MG63 (cell line): Measurements from ENCODE around the gene ZNF724. TPM values are rescaled to one million over a fixed set of nuclear protein-coding genes. Genes with fewer than 3 reads are reported as not detected.
"Not testable (repeated sequence)": the region's sequence is repeated elsewhere in the genome, so short reads cannot be mapped to it uniquely, and the experiment has no call there.

Source experiments
- DNase-seq: peaks from one replicate; pipeline ENCODE4 v3.0.0-alpha.2; 2020
- H3K27me3 ChIP-seq: fragments of 250-450 bp; sonication (Bioruptor Pico); 2 replicates; pipeline ENCODE4 v1.5.1; 2020; ENCODE audit warnings: mild to moderate bottlenecking, moderate library complexity
- H3K36me3 ChIP-seq: fragments of 250-450 bp; sonication (Bioruptor Pico); 2 replicates; pipeline ENCODE4 v1.5.1; 2020; ENCODE audit warnings: mild to moderate bottlenecking, moderate library complexity
- H3K4me3 ChIP-seq: fragments of 250-450 bp; sonication (Bioruptor Pico); 2 replicates; pipeline ENCODE4 v1.5.1; 2020; ENCODE audit warnings: mild to moderate bottlenecking, moderate library complexity
- H3K9me3 ChIP-seq: fragments of 250-450 bp; sonication (Bioruptor Pico); 2 replicates; pipeline ENCODE4 v1.5.1; 2020; ENCODE audit warnings: mild to moderate bottlenecking, moderate library complexity
- total RNA-seq: library from RNA; depleted of rRNA; stranded (reverse); fragments of >200 nt; shearing (Covaris generic); gene quantifications from 2 replicates; pipeline ENCODE4 v1.2.3, GENCODE V29; 2014; ENCODE audit warnings: low replicate concordance; rRNA removed

ZNF724 gene
- 0.82 and 0.84 TPM in 2 replicates for total RNA-seq

DNA sequence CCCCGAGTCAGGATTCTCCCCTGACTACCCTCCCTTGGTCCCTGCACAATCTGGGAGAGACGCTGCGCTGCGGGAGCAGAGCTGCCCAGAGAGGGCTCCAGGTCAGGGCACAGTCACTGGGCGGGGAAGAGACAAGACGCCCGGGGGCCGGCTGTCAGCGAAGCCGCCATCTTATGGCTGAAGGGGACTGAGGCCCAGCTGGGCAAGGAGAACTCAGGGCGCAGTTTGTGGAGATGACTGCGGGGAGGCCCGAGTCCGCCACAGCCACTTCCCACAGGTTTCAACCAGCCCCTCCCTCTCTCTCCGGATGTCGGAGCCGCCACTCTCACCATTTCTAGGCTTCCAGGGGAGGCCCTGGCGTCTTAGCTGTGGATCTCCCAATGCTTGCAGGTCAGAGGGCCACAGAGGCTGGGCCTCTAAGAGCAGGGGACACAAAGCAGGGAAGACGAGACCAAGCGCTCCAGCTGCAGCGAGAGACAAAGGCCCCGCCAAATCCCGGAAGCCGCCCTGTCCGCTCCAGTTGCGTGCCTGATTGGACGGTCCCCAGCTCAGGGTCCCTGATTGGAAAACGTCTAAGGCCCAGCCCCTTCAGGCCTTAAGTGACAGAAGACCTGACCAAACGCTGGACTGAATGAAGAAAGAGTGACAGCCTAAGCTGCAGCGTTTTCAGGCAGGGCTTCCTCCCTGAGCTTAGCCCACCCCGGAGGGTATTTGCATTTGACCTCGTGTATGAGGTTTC is at the start of gene ZNF724:
Gene ZNF724 (minus strand): TSS at position 484 of the 739 bp plus-strand sequence. CDS start 152 bp downstream, at position 332.
- peak; percentile 92 for DNase-seq
- Histone ChIP-seq H3K27me3 (no peaks in the 10 kb centered on the region), H3K9me3 (no peaks in the 10 kb centered on the region), H3K4me3 (peak within 1 kb of the TSS; percentile 69), H3K36me3 (peaks cover 10% of the 10 kb centered on the region; the same call in 1 of the 2 replicates)

DNA sequence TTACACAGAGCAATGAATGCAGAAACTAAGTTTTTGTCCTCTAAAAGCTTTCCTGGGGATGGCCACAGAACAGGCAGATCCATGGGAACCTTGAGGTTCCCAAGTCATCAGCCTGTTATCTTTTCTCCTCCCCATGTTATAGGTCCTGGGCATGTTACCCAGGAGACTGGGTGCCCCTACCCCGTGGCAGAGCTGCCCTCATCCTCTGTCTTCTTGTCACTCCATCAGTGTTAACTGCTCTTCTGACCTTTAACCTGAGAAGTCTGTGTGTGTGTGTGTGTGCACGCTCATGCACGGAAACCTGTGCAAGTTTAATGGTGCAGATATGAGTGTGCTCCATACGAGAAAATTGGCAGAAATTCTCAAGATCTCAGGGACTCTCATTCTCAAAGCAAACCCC is 43.9 kb upstream of the ZNF724 start:
- no peaks in the 10 kb centered on the region for H3K36me3 ChIP-seq
- H3K27me3 ChIP-seq, result no peaks in the 10 kb centered on the region
- no peak for DNase-seq
- no peak overlapping the region for H3K4me3 ChIP-seq
- no peaks in the 10 kb centered on the region for H3K9me3 ChIP-seq

GRCh38 chr19:23289966-23290365 is 39.8 kb upstream of the ZNF724 start:
- H3K27me3 ChIP-seq, H3K4me3 ChIP-seq, DNase-seq, H3K36me3 ChIP-seq, H3K9me3 ChIP-seq: not testable (repeated sequence)

DNA sequence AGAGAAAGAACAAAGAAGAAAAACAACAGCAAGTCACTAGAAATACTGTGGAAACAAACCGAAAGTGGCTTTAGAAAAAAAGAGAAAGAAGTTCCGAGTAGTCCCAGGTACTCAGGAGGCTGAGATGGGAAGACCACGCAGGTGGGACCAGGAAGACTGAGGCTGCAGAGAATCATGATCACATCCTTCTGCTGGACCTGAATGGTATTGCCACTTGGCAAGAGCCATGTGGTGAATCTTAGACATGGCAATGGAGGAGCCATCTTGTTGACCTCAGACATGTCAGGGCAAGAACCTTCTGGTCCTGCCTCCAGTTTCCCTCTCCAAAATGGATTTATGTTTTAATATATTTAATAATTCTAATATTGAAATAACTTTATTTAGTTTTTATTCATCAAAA is 37.4 kb upstream of the ZNF724 start:
- Histone ChIP-seq H3K36me3 (no peaks in the 10 kb centered on the region), H3K9me3 (no peaks in the 10 kb centered on the region), H3K27me3 (no peaks in the 10 kb centered on the region), H3K4me3 (no peak overlapping the region)
- DNase-seq, result no peak

GRCh38 chr19:23286477-23286876 is 36.3 kb upstream of the ZNF724 start:
- H3K27me3 ChIP-seq, result no peaks in the 10 kb centered on the region
- DNase-seq, result no peak
- no peaks in the 10 kb centered on the region for H3K9me3 ChIP-seq
- H3K4me3 ChIP-seq, result no peak overlapping the region
- H3K36me3 ChIP-seq, result no peaks in the 10 kb centered on the region

GRCh38 chr19:23285948-23286347 is 35.8 kb upstream of the ZNF724 start:
- no peak for DNase-seq
- no peaks in the 10 kb centered on the region for H3K36me3 ChIP-seq
- H3K4me3 ChIP-seq, result no peak overlapping the region
- H3K27me3 ChIP-seq, result no peaks in the 10 kb centered on the region
- H3K9me3 ChIP-seq, result no peaks in the 10 kb centered on the region

GRCh38 chr19:23285326-23285725 is 35.1 kb upstream of the ZNF724 start:
- not testable (repeated sequence) for H3K36me3 ChIP-seq, H3K9me3 ChIP-seq, H3K27me3 ChIP-seq, DNase-seq, H3K4me3 ChIP-seq

GRCh38 chr19:23283925-23284324 is 33.7 kb upstream of the ZNF724 start:
- DNase-seq, result peak; percentile 6
- H3K4me3 ChIP-seq, result no peak overlapping the region

GRCh38 chr19:23281663-23282276 is 31.6 kb upstream of the ZNF724 start:
- no peaks in the 10 kb centered on the region for H3K36me3 ChIP-seq
- no peaks in the 10 kb centered on the region for H3K27me3 ChIP-seq
- no peak overlapping the region for H3K4me3 ChIP-seq
- no peak for DNase-seq
- no peaks in the 10 kb centered on the region for H3K9me3 ChIP-seq

More at GRCh38 chr19:23283925-23284324, 33.7 kb upstream of the ZNF724 start:
- no peaks in the 10 kb centered on the region for H3K27me3 ChIP-seq
- no peaks in the 10 kb centered on the region for H3K9me3 ChIP-seq
- H3K36me3 ChIP-seq, result no peaks in the 10 kb centered on the region

DNA sequence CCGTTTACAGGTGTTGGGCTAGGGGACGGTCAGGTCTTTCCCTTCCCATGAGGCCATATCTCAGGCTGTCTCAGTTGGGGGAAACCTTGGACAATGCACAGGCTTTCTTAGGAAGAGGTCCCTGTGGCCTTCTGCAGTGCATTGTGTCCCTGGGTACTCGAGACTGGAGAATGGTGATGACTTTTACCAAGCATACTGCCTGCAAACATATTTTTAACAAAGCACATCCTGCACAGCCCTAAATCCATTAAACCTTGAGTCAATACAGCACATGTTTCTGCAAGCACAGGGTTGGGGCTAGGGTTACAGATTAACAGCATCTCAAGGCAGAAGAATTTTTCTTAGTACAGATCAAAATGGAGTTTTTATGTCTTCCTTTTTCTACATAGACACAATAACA is 27.9 kb upstream of the ZNF724 start:
- H3K36me3 ChIP-seq, DNase-seq, H3K4me3 ChIP-seq, H3K27me3 ChIP-seq, H3K9me3 ChIP-seq: not testable (repeated sequence)

GRCh38 chr19:23273590-23274412 is 23.6 kb upstream of the ZNF724 start:
- DNase-seq, result peak; percentile 76
- Histone ChIP-seq H3K36me3 (no peaks in the 10 kb centered on the region), H3K4me3 (peak overlapping the region; percentile 69), H3K9me3 (no peaks in the 10 kb centered on the region), H3K27me3 (no peaks in the 10 kb centered on the region)

DNA sequence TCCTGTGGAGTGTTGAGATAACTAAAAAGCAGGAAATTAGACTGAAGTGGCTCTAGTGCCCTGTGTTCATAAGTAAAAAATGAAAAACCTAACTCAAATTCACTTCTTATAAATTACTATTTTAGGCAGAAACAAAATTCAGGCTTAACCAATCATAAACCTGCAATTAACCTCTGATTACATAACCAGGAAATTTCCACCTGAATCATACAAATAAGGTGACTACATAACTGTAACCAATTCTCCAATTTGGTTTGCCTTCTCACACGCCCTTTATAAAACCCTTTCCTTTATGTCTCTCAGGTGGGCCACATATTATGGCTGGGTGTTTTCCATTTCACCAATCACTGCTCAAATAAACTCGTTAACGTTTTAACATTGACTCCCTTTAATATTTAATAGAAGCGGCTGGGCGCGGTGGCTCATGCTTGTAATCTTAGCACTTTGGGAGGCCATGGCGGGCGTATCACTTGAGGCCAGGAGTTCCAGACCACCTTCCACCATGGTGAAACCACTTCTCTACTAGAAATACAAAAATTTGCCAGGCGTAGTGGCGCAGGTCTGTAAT is 22.9 kb upstream of the ZNF724 start:
- no peak for DNase-seq
- Histone ChIP-seq H3K4me3 (peak overlapping the region; percentile 69), H3K36me3 (no peaks in the 10 kb centered on the region), H3K27me3 (no peaks in the 10 kb centered on the region), H3K9me3 (no peaks in the 10 kb centered on the region)

DNA sequence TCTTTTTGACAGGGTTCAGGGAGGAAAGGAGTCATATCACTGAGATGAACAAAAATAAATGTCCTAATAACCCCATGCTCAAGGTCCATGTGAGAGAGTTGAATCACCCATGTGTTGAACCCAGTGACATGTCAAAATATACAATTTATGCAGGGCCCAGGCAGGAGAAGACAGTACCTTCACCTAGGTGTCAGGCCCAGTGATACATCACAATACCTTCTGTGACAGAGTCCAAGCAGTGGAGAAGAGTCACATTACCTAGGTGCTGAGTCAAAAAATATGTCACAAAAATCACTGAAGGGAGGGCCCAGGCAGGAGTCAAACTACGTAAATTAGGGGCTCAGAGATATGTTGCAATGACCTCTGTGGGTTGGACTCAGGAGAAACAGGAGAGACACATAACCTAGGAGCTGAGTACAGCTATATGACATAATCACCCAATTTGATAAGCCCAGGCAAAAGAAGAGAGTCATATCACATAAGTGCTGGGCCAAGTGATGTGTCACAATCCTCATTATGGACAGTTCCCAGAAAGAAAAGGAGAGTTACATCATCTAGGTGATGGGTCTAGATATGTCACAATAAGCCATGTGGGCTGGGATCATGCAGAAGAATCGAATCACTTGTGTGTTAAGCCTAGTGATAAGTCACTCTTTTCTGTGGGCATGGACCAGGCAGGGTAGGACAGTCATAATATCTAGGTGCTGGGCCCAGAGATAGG is 13.8 kb upstream of the ZNF724 start:
- no peak for DNase-seq
- Histone ChIP-seq H3K4me3 (no peak overlapping the region), H3K9me3 (no peaks in the 10 kb centered on the region), H3K27me3 (no peaks in the 10 kb centered on the region), H3K36me3 (no peaks in the 10 kb centered on the region)

DNA sequence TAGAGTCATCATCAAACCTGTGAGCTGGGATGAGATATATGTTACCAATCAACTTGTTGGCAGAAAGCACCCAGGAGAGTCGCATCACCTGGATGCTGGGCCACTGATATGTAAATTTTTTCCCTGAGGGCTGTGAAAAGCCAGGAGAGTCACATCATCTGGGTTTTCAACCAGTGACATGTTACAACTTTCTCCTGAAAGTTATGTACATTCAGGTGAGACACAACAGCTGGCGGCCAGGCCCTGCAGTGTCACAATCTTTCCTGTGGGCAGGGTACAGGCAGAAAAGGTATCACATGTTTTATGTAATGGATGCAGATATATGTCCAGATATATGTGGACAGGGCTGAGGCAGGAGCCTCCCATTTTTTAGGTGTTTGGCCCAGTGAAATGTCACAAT is 13.2 kb upstream of the ZNF724 start:
- Histone ChIP-seq H3K9me3 (no peaks in the 10 kb centered on the region), H3K36me3 (no peaks in the 10 kb centered on the region), H3K4me3 (no peak overlapping the region), H3K27me3 (no peaks in the 10 kb centered on the region)
- DNase-seq, result no peak

DNA sequence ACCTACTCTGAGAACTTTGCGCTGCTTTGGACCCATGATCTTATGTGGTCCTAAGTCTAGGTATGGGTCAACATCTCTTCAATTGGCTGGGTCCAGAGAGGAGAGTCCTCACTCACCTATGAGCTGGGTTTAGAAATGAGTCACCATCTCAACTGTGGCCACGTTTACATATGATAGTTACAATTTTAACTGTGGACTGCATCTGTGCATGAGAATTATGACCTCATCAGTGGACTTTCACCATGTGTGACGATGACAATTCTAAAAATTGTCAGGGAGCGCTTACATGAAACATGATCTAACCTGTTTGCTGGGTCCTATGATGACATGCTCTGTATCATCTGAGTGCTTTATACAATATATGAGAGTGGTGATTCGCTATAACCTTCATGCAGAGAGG is 12.7 kb upstream of the ZNF724 start:
- Histone ChIP-seq H3K4me3 (no peak overlapping the region), H3K27me3 (no peaks in the 10 kb centered on the region), H3K9me3 (no peaks in the 10 kb centered on the region), H3K36me3 (no peaks in the 10 kb centered on the region)
- no peak for DNase-seq

DNA sequence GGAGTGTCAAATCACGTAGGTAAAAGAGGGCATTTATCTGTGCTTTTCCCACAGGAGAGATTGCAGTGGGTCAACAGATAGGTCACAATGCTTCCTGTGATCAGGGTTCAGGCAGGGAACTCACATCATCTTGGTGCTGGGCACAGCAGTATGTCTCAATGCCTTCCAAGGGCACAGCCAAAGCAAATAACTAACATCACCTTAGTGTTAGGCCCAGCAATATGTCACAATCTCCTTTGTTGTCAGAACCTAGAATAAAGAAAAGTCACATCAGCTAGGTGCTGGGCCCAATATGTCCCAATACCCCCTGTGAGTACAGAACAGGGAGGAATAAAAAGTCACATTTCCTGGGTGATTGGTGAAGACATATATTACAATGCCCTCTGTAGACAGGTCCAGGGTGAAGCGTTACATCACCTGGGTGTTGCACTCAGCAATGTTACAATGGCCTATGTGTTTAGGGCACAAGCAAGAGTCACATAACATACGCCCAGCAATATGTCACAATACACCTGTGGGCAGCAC is 11.4 kb upstream of the ZNF724 start:
- H3K4me3 ChIP-seq, result no peak overlapping the region
- no peaks in the 10 kb centered on the region for H3K9me3 ChIP-seq
- no peak for DNase-seq
- H3K36me3 ChIP-seq, result no peaks in the 10 kb centered on the region
- H3K27me3 ChIP-seq, result no peaks in the 10 kb centered on the region
